ENCODE measurements around the gene TRIM41.

DNA sequence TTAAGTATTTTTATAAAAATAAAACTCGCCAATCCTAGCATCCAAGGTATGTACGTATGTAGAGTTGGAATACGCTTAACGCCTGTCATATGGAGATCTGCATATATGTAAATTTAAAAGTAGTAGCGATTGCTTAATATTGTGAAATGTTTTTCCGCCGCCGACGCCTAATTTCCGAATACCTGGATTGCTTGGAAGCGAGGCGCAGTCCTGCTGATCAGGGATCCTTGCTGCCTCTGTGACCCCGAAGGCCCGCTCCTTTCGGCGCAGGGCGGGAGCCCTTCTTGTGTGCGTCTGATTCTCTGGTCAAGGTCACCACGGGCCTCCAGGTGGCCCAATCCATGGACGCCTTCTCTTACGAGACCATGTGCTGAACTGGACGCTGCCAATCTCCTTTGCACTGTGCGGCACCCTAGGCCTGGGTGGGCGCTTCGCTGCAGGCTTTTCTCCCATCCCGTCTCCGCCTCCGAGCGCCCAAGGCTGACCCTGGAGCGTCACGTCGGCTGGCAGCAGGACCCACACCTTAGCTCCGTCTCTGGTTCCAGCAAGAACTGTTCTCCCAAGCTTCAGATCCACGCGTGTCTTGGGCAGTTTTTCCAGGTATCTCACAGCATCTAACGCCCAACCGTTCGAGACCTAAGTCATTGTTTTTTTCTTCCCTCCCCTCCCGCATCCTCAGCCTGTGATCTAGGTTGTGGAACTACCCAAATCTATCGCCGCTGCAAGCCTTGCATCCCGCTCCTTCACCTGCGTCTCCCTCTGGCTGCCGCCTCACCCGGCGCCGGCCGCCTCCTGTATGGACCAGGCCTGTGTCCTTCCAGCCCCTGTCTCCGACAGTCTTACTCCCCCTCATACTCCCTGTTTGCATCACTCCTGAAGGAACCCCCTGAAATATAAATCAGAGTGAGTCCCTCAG, 3.6 kb upstream of the TRIM41 start:
- no peak for TF ChIP-seq POLR2AphosphoS5 (IDR thresholded peaks at IDR 0.05; ENCODE audit: low read depth, low read length)
- TF ChIP-seq TAF1 (IDR thresholded peaks at IDR 0.05; ENCODE audit: borderline replicate concordance, insufficient read depth, low read length) = no peak
- no peak for TF ChIP-seq SIN3A (IDR thresholded peaks at IDR 0.05; ENCODE audit: borderline replicate concordance, insufficient read depth, low read length)
- TF ChIP-seq, protein P1, sequence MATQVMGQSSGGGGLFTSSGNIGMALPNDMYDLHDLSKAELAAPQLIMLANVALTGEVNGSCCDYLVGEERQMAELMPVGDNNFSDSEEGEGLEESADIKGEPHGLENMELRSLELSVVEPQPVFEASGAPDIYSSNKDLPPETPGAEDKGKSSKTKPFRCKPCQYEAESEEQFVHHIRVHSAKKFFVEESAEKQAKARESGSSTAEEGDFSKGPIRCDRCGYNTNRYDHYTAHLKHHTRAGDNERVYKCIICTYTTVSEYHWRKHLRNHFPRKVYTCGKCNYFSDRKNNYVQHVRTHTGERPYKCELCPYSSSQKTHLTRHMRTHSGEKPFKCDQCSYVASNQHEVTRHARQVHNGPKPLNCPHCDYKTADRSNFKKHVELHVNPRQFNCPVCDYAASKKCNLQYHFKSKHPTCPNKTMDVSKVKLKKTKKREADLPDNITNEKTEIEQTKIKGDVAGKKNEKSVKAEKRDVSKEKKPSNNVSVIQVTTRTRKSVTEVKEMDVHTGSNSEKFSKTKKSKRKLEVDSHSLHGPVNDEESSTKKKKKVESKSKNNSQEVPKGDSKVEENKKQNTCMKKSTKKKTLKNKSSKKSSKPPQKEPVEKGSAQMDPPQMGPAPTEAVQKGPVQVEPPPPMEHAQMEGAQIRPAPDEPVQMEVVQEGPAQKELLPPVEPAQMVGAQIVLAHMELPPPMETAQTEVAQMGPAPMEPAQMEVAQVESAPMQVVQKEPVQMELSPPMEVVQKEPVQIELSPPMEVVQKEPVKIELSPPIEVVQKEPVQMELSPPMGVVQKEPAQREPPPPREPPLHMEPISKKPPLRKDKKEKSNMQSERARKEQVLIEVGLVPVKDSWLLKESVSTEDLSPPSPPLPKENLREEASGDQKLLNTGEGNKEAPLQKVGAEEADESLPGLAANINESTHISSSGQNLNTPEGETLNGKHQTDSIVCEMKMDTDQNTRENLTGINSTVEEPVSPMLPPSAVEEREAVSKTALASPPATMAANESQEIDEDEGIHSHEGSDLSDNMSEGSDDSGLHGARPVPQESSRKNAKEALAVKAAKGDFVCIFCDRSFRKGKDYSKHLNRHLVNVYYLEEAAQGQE (IDR thresholded peaks at IDR 0.05; ENCODE audit: insufficient read depth in 1 of 2, low read depth in 2 of 2, low read length in 2 of 2) = no peak
